HepG2 (cell line): ENCODE results near the gene C6orf132. TPM values are rescaled to one million over a fixed set of nuclear protein-coding genes. Genes with fewer than 3 reads are reported as not detected.

Experiments
- ATAC-seq: fragments of 200-7000 bp; cut with Tn5 transposase; 3 replicates; pipeline ENCODE4 v1.9.1; 2020; ENCODE audit warnings: mild to moderate bottlenecking, moderate library complexity
- BruUV-seq: library from RNA; stranded (reverse); fragments of 400-500 nt; replicated peaks from 2 replicates; lab custom pipeline; 2021; lab: Mats Ljungman, UMichigan
- CTCF ChIA-PET: fragments of 300-600 bp; formaldehyde crosslinking; extraction: SDS; loops from one replicate; lab custom pipeline; 2021; ENCODE audit warnings: low total read pairs, inconsistent platforms, low intra/inter-chr PET ratio; lab: Yijun Ruan, JAX
- POLR2A ChIA-PET: fragments of 350-600 bp; sonication (Branson Sonifier 250); formaldehyde crosslinking; loops from one replicate; lab custom pipeline; 2020; ENCODE audit warnings: antibody characterized with exemption, inconsistent platforms; lab: Yijun Ruan, JAX
- DNase-seq: peaks from one replicate; pipeline ENCODE4 v3.0.0-alpha.2; 2015; ENCODE audit warnings: low spot score
- FAIRE-seq: peaks from 3 replicates; lab custom pipeline; 2011; peaks lifted over from hg19 to GRCh38; lab: Jason Lieb, UNC
- H2AFZ ChIP-seq: one replicate; pipeline ENCODE4 v1.6.1; 2011; ENCODE audit warnings: low read length, inconsistent platforms
- H3K27ac ChIP-seq: fragments of 300-600 bp; 3 replicates; pipeline ENCODE4 v1.8.0; 2011; ENCODE audit warnings: mixed run types, mild to moderate bottlenecking, mixed read lengths, low read length, inconsistent platforms; ENCODE audit not compliant: insufficient read depth; ENCODE audit errors: extremely low read length
- H3K27me3 ChIP-seq, 2 experiments: fragments of 200-600 bp in 1 of 2; 2 replicates in 1 of 2; 3 replicates in 1 of 2; pipeline versions ENCODE4 v1.6.0 to v1.8.0; 2011; ENCODE audit warnings: low read length in 2 of 2, mild to moderate bottlenecking in 2 of 2, moderate library complexity in 2 of 2, inconsistent platforms in 1 of 2; ENCODE audit not compliant: insufficient read depth in 2 of 2, control insufficient read depth in 1 of 2
- H3K36me3 ChIP-seq, 2 experiments: fragments of 200-600 bp in 1 of 2; replicated peaks in 1 of 2; 2 replicates in 1 of 2; 3 replicates in 1 of 2; pipeline versions ENCODE4 v1.5.1 to v1.8.0; 2011; ENCODE audit warnings: low read length in 2 of 2, inconsistent platforms in 1 of 2; ENCODE audit not compliant: insufficient read depth in 2 of 2, control insufficient read depth in 1 of 2
- H3K4me1 ChIP-seq: 2 replicates; pipeline ENCODE4 v1.5.1; 2012; ENCODE audit warnings: low read length, inconsistent platforms; ENCODE audit not compliant: insufficient read depth
- H3K4me2 ChIP-seq: 2 replicates; pipeline ENCODE4 v1.6.0; 2011; ENCODE audit warnings: low read depth, low read length, inconsistent platforms
- H3K4me3 ChIP-seq, 3 experiments: fragments of 200-600 bp in 1 of 3; sonication (generic), shearing (Covaris generic) in 1 of 3; replicated peaks in 1 of 3; 2 replicates each; pipeline ENCODE4 v1.5.1; 2011 to 2016; ENCODE audit warnings: low read length in 3 of 3, inconsistent platforms in 2 of 3, low read depth in 2 of 3, mild to moderate bottlenecking in 2 of 3, control low read depth in 1 of 3, mixed read lengths in 1 of 3; ENCODE audit not compliant: insufficient read depth in 1 of 3
- H3K79me2 ChIP-seq: one replicate; pipeline ENCODE4 v1.6.1; 2011; ENCODE audit warnings: low read length, inconsistent platforms; ENCODE audit not compliant: insufficient read depth
- H3K9ac ChIP-seq: 2 replicates; pipeline ENCODE4 v1.6.0; 2011; ENCODE audit warnings: mild to moderate bottlenecking, low read depth, low read length, inconsistent platforms; ENCODE audit not compliant: insufficient read depth
- H3K9me3 ChIP-seq: 2 replicates; pipeline ENCODE4 v1.5.1; 2012; ENCODE audit warnings: mild to moderate bottlenecking, low read length
- H4K20me1 ChIP-seq: 2 replicates; pipeline ENCODE4 v1.6.0; 2011; ENCODE audit warnings: inconsistent platforms, mild to moderate bottlenecking, low read length, moderate library complexity; ENCODE audit not compliant: insufficient read depth
- KLF12 ChIP-seq: sonication (generic); formaldehyde crosslinking; IDR thresholded peaks from 2 replicates; pipeline ENCODE4 v1.4.0; 2020; ENCODE audit warnings: missing genetic modification reagents, borderline replicate concordance
- KLF9 ChIP-seq: IDR thresholded peaks from 2 replicates; pipeline ENCODE4 v1.6.1; 2016; ENCODE audit warnings: low read depth
- NBN ChIP-seq: fragments of 450-650 bp; conservative IDR thresholded peaks from 2 replicates; pipeline ENCODE4 v1.6.1; 2017
- NFIC ChIP-seq: IDR thresholded peaks from 2 replicates; pipeline ENCODE4 v1.6.1; 2012; ENCODE audit warnings: mild to moderate bottlenecking, low read length, inconsistent platforms
- TAF15 ChIP-seq: fragments of 200-400 bp; formaldehyde crosslinking; IDR thresholded peaks from one replicate; pipeline ENCODE4 v1.6.1; 2018; ENCODE audit warnings: mild to moderate bottlenecking, low read depth, low read length; ENCODE audit not compliant: poor library complexity, severe bottlenecking
- ZNF292 ChIP-seq: sonication (generic); formaldehyde crosslinking; IDR thresholded peaks from 2 replicates; pipeline ENCODE4 v1.8.1; 2022; ENCODE audit warnings: mild to moderate bottlenecking, low read depth, missing genetic modification reagents, borderline replicate concordance
- ZNF451 ChIP-seq: sonication (generic); formaldehyde crosslinking; IDR thresholded peaks from 2 replicates; pipeline ENCODE4 v1.5.0; 2020; ENCODE audit warnings: mild to moderate bottlenecking, missing genetic modification reagents
- ZNF567 ChIP-seq: sonication (generic); formaldehyde crosslinking; IDR thresholded peaks from 2 replicates; pipeline ENCODE4 v1.8.1; 2023; ENCODE audit warnings: mild to moderate bottlenecking, missing genetic modification reagents, borderline replicate concordance
- WGBS: methylation state at CpG from one replicate; pipeline ENCODE4 v1.1.6; 2017; ENCODE audit warnings: low lambda C conversion rate; 5-methylcytosine and 5-hydroxymethylcytosine counted together
- in situ Hi-C: cut with HindIII; loops from 2 replicates; pipeline ENCODE4 v1.10.0; 2017; ENCODE audit warnings: low pct_unique_long_range_greater_than_20kb; ENCODE audit not compliant: extremely low pct_ligation_motif_present
- intact Hi-C: fragments of 100-400 bp; cut with micrococcal nuclease; formaldehyde crosslinking; loops from one replicate; pipeline ENCODE4 v1.10.0; 2022; ENCODE audit not compliant: unreplicated experiment
- polyA plus RNA-seq, 8 experiments: library from polyadenylated mRNA; depleted of rRNA in 3 of 8; stranded (reverse) in 7 of 8; unstranded in 1 of 8; fragments of >200 nt; fragmentation: Illumina TruSeq in 4 of 8; extraction: Trizol in 4 of 8; gene quantifications; 2 replicates each; pipeline versions ENCODE4 v1.2.1 to v1.2.3, GENCODE V29; 2011 to 2016; ENCODE audit warnings: low read depth in 4 of 8, missing spikeins in 1 of 8, mixed read lengths in 1 of 8; ENCODE audit not compliant: insufficient read depth in 1 of 8
- total RNA-seq, 5 experiments: library from RNA; depleted of rRNA; stranded (reverse); fragments of >200 nt; fragmentation: Illumina TruSeq; extraction: Trizol; gene quantifications; 2 replicates each; pipeline ENCODE4 v1.2.3, GENCODE V29; 2016; ENCODE audit warnings: low read depth in 1 of 5
- TF ChIP-seq, protein P1 (sequence below): sonication (generic); formaldehyde crosslinking; IDR thresholded peaks from 2 replicates; pipeline ENCODE4 v1.4.0; 2020; ENCODE audit warnings: missing genetic modification reagents
- TF ChIP-seq, protein P2 (sequence below), 2 experiments: IDR thresholded peaks; 2 replicates each; pipeline ENCODE4 v1.6.1; 2011 to 2012; ENCODE audit warnings: low read length in 2 of 2, borderline replicate concordance in 1 of 2, low read depth in 1 of 2, mild to moderate bottlenecking in 1 of 2, moderate library complexity in 1 of 2
- TF ChIP-seq, protein P3 (sequence below): sonication (generic); formaldehyde crosslinking; IDR thresholded peaks from 2 replicates; pipeline ENCODE4 v1.4.0; 2020; ENCODE audit warnings: missing genetic modification reagents, borderline replicate concordance

C6orf132 gene
- total and polyA plus RNA-seq, 2 of the 13 experiments (the other 11 are each of a cell fraction or from before 2014, with no cell fraction given), result 0.78 to 3.0 TPM

DNA sequence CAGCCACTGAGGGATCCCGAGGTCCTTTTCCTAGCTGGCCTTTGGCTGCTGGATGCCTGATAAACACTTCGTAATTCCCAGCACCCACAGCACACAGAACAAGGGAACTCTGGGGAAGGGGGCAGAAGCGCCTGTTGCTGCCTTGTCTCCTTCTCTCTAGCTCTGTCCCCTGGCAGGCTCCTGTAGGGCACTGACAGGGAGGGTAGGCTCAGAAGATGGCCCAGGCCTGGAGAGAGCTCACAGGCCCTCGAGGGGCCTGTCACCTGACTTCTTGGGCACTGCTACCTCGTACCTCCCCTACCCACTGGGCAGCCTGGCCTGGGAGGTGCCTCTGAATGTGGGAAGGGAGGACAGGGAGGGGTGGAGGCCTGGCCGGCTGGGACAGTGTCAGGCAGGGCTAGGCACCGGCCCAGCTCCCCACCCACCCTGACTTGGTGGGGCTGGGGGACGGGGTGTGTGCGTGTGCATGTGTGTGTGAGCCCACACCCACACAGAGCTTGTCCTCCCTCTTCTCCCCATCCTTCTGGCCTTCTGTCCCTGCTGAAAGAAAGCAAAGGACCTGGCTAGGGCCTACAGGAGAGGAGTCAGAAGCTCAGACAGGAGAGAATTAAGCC, 18.1 kb downstream of the C6orf132 start:
- FAIRE-seq (no peak), DNase-seq (no peak), ATAC-seq (peak; percentile 37)
- in situ Hi-C loops (no loop called here), intact Hi-C loops (no loop called here)
- Histone ChIP-seq H2AFZ (no peak overlapping the region), H3K9ac (no peak overlapping the region), H3K4me2 (no peak overlapping the region), H3K9me3 (no peaks in the 10 kb centered on the region), H3K27me3 (no peaks in the 10 kb centered on the region), H4K20me1 (no peaks in the 10 kb centered on the region), H3K27ac (no peak overlapping the region), H3K4me1 (peaks cover 1% of the 10 kb centered on the region), H3K4me3 (no peak overlapping the region), H3K36me3 (0 out of 5 replicates have a peak, but pooled peaks cover 0 to 4% of the 10 kb centered on the region in 2 experiments), H3K79me2 (no peaks in the 10 kb centered on the region)
- no TSS peak for BruUV-seq
- CTCF ChIA-PET, result no interaction called here
- POLR2A ChIA-PET, result interaction anchor here (1.0 to 1.5 kb wide), 2 partner anchors 12 to 18 kb away, joined by 3 read pairs; no protein-coding TSS in a partner anchor
- 74% methylated on average over 5 of the region's 9 CpGs for WGBS
- TF ChIP-seq, protein P1, sequence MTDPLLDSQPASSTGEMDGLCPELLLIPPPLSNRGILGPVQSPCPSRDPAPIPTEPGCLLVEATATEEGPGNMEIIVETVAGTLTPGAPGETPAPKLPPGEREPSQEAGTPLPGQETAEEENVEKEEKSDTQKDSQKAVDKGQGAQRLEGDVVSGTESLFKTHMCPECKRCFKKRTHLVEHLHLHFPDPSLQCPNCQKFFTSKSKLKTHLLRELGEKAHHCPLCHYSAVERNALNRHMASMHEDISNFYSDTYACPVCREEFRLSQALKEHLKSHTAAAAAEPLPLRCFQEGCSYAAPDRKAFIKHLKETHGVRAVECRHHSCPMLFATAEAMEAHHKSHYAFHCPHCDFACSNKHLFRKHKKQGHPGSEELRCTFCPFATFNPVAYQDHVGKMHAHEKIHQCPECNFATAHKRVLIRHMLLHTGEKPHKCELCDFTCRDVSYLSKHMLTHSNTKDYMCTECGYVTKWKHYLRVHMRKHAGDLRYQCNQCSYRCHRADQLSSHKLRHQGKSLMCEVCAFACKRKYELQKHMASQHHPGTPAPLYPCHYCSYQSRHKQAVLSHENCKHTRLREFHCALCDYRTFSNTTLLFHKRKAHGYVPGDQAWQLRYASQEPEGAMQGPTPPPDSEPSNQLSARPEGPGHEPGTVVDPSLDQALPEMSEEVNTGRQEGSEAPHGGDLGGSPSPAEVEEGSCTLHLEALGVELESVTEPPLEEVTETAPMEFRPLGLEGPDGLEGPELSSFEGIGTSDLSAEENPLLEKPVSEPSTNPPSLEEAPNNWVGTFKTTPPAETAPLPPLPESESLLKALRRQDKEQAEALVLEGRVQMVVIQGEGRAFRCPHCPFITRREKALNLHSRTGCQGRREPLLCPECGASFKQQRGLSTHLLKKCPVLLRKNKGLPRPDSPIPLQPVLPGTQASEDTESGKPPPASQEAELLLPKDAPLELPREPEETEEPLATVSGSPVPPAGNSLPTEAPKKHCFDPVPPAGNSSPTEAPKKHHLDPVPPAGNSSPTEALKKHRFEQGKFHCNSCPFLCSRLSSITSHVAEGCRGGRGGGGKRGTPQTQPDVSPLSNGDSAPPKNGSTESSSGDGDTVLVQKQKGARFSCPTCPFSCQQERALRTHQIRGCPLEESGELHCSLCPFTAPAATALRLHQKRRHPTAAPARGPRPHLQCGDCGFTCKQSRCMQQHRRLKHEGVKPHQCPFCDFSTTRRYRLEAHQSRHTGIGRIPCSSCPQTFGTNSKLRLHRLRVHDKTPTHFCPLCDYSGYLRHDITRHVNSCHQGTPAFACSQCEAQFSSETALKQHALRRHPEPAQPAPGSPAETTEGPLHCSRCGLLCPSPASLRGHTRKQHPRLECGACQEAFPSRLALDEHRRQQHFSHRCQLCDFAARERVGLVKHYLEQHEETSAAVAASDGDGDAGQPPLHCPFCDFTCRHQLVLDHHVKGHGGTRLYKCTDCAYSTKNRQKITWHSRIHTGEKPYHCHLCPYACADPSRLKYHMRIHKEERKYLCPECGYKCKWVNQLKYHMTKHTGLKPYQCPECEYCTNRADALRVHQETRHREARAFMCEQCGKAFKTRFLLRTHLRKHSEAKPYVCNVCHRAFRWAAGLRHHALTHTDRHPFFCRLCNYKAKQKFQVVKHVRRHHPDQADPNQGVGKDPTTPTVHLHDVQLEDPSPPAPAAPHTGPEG (CRISPR knock-in tag), result no peak
- TF ChIP-seq KLF12 (CRISPR knock-in tag) (no peak), NFIC (no peak), ZNF451 (no peak), KLF9 (CRISPR knock-in tag) (no peak), NBN (no peak), ZNF292 (no peak), ZNF567 (no peak), TAF15 (no peak)
- TF ChIP-seq, protein P2, sequence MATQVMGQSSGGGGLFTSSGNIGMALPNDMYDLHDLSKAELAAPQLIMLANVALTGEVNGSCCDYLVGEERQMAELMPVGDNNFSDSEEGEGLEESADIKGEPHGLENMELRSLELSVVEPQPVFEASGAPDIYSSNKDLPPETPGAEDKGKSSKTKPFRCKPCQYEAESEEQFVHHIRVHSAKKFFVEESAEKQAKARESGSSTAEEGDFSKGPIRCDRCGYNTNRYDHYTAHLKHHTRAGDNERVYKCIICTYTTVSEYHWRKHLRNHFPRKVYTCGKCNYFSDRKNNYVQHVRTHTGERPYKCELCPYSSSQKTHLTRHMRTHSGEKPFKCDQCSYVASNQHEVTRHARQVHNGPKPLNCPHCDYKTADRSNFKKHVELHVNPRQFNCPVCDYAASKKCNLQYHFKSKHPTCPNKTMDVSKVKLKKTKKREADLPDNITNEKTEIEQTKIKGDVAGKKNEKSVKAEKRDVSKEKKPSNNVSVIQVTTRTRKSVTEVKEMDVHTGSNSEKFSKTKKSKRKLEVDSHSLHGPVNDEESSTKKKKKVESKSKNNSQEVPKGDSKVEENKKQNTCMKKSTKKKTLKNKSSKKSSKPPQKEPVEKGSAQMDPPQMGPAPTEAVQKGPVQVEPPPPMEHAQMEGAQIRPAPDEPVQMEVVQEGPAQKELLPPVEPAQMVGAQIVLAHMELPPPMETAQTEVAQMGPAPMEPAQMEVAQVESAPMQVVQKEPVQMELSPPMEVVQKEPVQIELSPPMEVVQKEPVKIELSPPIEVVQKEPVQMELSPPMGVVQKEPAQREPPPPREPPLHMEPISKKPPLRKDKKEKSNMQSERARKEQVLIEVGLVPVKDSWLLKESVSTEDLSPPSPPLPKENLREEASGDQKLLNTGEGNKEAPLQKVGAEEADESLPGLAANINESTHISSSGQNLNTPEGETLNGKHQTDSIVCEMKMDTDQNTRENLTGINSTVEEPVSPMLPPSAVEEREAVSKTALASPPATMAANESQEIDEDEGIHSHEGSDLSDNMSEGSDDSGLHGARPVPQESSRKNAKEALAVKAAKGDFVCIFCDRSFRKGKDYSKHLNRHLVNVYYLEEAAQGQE (IDR thresholded peaks at IDR 0.05; ENCODE audit: borderline replicate concordance in 1 of 2, low read depth in 1 of 2, low read length in 2 of 2), result no peak
- TF ChIP-seq, protein P3, sequence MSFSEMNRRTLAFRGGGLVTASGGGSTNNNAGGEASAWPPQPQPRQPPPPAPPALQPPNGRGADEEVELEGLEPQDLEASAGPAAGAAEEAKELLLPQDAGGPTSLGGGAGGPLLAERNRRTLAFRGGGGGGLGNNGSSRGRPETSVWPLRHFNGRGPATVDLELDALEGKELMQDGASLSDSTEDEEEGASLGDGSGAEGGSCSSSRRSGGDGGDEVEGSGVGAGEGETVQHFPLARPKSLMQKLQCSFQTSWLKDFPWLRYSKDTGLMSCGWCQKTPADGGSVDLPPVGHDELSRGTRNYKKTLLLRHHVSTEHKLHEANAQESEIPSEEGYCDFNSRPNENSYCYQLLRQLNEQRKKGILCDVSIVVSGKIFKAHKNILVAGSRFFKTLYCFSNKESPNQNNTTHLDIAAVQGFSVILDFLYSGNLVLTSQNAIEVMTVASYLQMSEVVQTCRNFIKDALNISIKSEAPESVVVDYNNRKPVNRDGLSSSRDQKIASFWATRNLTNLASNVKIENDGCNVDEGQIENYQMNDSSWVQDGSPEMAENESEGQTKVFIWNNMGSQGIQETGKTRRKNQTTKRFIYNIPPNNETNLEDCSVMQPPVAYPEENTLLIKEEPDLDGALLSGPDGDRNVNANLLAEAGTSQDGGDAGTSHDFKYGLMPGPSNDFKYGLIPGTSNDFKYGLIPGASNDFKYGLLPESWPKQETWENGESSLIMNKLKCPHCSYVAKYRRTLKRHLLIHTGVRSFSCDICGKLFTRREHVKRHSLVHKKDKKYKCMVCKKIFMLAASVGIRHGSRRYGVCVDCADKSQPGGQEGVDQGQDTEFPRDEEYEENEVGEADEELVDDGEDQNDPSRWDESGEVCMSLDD (CRISPR knock-in tag), result no peak
